ENCODE data around the gene FOXR2.

FOXR2 gene, protein sequence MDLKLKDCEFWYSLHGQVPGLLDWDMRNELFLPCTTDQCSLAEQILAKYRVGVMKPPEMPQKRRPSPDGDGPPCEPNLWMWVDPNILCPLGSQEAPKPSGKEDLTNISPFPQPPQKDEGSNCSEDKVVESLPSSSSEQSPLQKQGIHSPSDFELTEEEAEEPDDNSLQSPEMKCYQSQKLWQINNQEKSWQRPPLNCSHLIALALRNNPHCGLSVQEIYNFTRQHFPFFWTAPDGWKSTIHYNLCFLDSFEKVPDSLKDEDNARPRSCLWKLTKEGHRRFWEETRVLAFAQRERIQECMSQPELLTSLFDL

DNA sequence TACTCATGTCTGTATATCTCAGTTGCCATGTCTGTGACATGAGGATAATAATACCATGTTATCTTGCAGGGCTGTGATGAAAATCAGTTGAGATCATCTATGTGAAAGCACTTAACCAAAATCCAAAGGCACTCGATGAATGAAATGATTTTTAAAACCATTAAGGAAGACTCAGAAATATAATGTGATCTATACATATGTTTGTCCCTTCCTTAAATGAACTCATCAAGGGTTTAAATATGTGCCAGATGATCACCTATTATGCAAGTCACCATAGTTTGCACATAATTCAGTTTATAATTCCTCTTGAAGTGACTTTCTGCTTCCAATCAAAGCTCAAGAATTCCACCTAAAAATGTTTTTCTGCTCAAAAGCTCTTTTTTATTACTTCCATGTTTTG is at the start of gene FOXR2:
FOXR2 (plus strand) TSS at position 301 of the 400 bp plus-strand sequence. CDS start 312 bp downstream, outside the sequence.
- DNase-seq = no peak

DNA sequence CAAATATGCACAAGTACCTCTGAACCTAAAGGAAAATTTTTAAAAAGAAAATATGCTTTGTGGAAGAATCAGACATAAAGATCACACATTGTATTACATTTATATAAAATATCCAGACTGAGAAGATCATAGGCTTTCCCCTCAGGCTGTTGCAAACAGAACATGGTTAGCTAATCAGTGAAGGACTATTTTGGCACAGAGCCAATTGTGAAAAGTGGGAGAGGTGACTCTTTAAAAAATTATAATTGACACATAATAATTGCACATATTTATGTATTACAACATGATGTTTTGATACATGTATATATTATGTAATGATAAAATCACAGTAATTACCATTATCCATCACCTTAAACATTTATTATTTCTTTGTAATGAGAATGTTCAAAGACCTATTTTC is 44.1 kb upstream of the FOXR2 start:
- DNase-seq = no peak

DNA sequence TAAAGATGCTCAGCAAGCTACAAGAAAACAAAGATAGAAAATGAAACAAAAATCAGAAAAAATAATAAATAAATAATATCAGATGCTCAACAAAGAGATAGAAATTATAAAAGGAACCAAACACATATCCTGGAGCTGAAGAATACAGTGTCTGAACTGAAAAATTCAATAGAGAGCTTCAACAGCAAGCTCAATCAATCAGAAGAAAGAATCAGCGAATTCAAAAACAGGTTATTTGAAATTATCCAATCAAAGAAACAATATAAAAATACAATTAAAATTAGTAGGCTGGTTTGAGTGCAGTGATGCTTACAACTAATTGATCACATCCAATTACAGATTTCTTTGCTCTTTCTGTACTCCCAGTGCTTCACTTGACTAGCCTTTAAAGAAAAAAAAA is 40.8 kb upstream of the FOXR2 start:
- DNase-seq = no peak

DNA sequence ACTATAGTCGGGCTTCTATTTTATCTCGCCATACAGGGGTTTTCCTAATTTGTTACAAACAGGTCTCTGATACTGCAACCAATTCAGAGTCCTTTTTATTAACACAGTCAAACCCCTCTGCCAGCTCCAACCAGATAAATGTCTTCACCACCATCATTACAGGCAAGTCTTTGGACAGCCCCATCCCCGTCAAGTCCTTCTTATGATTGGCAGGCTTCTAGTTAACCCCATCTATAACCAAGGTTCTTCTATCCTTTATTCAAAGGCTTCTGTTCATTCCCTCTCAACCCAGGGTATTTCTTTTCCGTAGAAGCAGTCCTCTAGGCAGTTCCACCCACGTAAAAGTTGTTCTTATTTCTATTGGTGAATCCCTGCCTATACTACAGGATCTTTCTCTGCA is 29.9 kb upstream of the FOXR2 start:
- no peak for DNase-seq

DNA sequence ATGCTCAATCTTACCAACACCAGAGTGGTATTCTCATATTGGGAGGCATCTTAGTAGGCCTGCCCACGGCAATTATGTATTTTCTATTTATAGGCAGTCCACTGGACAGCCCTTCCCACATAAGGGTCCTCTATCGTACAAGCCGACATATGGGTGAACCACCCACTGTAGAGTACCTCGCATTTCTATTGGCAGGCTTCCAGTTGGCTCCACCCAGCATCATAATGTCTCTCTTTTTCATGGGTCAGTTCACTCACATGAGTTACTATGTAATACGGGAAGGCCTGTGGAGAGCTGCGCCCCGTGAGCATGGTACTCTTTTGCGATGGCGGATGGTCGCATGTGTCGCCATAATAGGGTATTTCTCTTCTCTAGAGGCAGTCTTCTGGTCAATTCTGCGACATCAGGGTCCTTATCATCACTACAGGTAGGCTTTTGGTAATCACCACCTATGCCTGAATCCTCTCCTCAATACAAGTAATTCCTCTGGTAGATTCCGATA is 29.4 kb upstream of the FOXR2 start:
- no peak for DNase-seq

DNA sequence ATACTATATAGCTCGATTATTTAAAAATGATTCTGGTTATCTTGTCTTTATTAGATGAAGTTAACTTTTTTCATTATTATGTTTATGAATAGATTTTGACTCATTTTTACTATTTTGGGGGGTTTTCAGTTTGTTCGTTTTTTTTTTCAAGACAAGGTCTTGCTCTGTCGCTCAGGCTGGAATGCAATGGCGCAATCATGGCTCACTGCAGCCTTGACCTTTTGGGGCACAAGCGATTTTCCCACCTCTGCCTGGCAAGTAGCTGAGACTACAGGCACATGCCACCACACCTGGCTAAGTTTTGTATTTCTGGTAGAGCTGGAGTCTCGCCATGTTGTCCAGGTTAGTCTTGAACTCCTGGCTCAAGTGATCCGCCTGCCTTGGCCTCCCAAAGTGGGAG is 24.9 kb upstream of the FOXR2 start:
- DNase-seq = no peak

DNA sequence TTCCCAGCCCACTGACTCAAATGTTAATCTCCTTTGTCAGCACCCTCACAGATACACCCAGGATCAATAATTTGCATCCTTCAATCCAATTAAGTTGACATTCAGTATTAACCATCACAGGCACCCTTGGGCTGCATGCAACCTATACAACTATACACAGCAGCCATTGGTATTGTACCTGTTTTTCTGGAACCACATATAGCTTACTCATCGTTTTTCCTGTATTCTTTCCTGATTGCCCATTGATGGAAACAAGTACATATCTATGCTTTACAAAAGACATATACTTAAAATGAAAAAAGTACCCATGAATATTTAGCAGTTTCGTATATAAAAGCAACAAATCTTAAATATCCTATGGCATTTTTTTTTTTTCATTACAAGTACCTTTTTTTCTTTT is 3.7 kb upstream of the FOXR2 start:
- DNase-seq = no peak

DNA sequence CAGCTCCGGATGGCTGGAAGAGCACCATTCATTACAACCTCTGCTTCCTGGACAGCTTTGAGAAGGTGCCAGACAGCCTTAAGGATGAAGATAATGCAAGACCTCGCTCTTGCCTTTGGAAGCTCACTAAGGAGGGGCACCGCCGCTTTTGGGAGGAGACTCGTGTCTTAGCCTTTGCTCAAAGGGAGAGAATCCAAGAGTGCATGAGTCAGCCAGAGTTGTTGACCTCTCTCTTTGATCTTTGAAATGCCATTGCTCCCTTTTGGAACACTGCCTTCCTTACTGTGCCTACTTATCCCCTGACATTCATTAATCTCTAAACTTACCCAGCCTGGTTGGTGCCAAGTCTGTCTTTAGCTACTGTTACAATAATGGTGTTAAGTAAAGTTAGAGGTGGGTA is 1.2 kb downstream of the FOXR2 start:
- no peak for DNase-seq

DNA sequence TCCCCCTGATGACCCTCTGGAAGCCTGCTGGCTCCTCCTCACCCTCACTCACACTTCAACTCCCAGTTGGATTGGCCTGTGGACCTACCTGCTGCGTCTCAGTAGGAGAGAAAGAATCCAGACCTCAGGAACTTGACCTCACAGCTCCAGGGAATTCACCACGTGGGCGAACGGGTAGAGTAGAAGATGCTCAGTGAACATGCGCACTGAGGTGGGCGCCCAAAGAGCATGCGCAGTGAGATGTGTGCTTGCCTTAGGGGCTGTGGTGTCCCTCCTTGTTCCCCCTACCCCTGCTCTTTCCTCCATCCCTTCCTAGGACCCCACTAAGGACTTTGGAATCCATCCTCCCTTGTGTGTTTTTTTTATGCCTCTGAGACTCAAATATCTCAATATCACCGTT is 12.9 kb downstream of the FOXR2 start:
- DNase-seq = no peak

DNA sequence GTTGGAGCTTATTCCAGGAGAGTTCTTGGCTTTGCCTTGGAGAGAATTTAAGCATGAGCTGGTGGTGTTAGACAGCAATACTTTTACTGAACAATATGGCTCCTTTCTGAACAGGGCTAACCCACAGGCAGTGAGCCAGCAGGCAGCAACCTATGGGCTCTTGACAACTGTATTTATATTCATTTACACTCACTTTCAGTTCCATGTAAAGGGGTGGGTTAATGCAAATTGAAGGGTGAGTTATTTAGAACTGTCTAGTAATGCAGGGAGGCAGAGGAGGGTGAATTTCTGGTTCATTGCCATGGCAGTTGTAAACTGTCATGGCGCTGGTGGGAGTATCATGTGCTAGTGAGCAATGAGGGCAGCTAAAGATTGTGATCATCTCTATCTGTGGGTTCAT is 15.7 kb downstream of the FOXR2 start:
- no peak for DNase-seq

DNA sequence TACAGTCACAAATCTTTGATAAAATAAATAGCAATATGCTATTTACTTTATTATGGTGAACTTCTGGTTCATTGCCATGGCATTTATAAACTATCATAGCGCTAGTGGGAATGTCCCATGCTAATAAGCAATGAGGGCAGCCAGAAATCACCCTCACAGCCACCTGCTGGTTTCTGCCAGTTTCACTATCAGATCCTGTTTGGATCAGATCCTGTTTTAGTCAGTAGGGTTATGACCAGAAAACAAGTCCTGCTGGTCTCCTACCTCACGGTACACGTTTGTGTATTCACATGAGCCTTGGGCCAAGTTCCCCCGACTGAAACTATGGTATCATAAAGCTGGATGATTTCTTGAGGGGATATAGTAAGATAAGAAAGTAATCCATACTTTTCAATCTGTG is 17.7 kb downstream of the FOXR2 start:
- DNase-seq = no peak

DNA sequence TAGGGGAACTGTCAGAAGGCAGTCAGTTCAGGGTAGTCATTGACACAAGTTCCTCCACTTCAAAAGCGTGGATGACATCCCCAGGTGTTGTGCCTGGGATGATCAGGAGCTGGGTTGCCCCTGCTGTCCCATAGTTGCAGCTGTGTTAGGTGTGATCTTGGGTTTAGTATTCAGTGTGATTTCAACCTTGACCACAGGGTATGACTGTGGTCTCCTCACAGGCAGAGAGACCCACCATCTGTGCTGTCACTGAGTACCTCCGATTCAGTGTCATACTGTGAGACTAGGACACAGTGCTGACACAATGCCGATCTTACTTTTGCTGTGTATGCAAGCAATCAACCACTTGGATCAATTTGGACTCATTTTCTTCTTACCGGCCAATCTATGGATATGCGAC is 25.2 kb downstream of the FOXR2 start:
- DNase-seq = no peak

DNA sequence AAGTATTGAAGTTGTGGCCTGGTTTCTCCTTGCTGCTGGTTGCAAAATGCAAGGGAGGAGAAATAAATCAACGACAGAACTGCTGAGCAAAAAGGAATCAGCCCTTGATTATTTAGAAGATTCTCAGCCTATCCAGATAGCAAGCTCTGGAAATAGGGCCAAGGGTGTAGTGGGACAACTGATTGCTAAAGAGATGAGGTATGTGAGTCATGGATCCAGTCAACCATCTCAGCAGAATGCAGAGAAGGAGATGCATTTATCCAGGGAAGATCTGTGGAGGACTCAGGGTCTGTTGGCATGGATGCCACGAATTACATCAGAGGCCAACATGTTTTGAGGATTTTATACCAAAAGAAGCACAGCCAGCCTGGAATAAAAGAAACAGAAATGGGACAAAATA is 36.7 kb downstream of the FOXR2 start:
- no peak for DNase-seq

DNA sequence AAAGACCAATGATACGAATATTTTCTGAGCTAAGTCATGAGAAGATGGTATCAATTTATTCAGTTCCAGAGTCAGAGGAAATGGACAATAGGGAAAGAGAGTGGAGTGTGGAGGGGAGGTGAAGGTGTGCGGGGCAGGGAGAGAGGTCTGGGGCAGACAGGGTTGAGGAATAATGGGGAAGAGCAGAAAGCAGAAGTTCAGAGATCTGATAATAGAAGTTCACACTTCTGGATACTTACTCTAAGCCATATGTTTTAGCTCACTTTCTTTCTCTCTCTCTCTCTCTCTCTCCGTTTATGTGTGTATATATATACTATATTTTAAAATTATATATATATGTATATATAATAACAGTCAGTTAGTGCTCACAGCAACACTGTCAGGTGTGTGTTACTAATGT is 40.4 kb downstream of the FOXR2 start:
- DNase-seq = no peak

DNA sequence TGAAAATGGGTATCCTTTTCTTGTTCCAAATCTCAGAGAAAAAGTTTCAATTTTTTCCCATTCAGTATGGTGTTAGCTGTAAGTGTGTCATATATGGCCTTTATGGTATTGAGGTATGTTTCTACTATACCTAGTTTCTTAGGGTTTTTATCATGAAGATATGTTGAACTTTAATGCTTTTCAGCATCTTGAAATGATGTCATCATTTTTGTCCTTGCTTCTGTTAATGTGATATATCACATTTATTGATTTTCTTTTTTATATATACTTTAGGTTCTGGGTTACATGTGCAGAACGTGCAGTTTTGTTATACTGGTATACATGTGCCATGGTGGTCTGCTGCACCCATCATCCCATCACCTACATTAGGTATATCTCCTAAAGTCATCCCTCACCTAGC is 44.9 kb downstream of the FOXR2 start:
- no peak for DNase-seq
